ENCODE measurements around the gene CYP21A2.
"Not testable (repeated sequence)": the region's sequence is repeated elsewhere in the genome, so short reads cannot be mapped to it uniquely, and the experiment has no call there.

DNA sequence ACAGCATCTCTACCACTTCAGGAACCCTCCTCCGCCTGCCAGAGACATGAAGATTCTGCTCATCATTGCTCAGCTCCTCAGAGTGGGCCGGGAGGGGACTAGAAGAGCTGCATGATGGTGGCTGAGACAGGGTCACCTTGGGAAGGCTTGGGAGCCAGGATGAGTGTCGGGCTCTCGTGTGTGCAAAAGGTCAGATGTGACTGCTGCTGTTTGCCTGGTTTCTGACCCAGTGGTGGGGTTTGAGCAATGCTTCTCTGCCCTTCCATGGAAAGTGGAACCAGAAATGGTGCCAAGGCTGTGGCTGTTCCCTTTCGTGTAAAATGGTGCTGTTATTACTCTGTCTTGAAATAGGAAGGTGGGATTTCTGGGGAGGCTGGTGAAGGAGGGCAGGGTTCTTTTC, 24.5 kb upstream of the CYP21A2 start:
- not testable (repeated sequence) for TF ChIP-seq POLR2A (IDR thresholded peaks at IDR 0.05; ENCODE audit: low read length); GATA1 (IDR thresholded peaks at IDR 0.05; ENCODE audit: low read depth, low read length)
